ENCODE data around the gene ACBD7.
A peak's percentile ranks its signal among the peaks of the same experiment; 100 is the strongest.

The ACBD7 gene

GRCh38 chr10:15038416-15038815, 50.2 kb downstream of the ACBD7 start:
- TF ChIP-seq CTCF (IDR thresholded peaks at IDR 0.05; ENCODE audit: low read depth, low read length), result no peak
- DNase-seq (ENCODE audit: low read depth, low spot score), result no peak
- in situ Hi-C loops (cut with HindIII; ENCODE audit: low sequenced_read_pairs), result no loop called here

GRCh38 chr10:15037691-15038090, 50.9 kb downstream of the ACBD7 start:
- no peak for TF ChIP-seq CTCF (IDR thresholded peaks at IDR 0.05; ENCODE audit: low read depth, low read length)
- H3K4me3 ChIP-seq (ENCODE audit: low read depth, low read length), result no peak overlapping the region
- no peak for DNase-seq (ENCODE audit: low read depth, low spot score)
- in situ Hi-C loops (cut with HindIII; ENCODE audit: low sequenced_read_pairs), result no loop called here

More at GRCh38 chr10:15038416-15038815, 50.2 kb downstream of the ACBD7 start:
- H3K4me3 ChIP-seq (ENCODE audit: low read depth, low read length), result no peak overlapping the region

- DNase-seq (ENCODE audit: low read depth, low spot score), result peak; percentile 93
- TF ChIP-seq CTCF (IDR thresholded peaks at IDR 0.05; ENCODE audit: low read depth, low read length), result no peak
- no peak overlapping the region for H3K4me3 ChIP-seq (ENCODE audit: low read depth, low read length)
- in situ Hi-C loops (cut with HindIII; ENCODE audit: low sequenced_read_pairs), result no loop called here
Observed at GRCh38 chr10:15035385-15036301, 52.9 kb downstream of the ACBD7 start.

GRCh38 chr10:15027741-15028140, 60.8 kb downstream of the ACBD7 start:
- no peak for TF ChIP-seq CTCF (IDR thresholded peaks at IDR 0.05; ENCODE audit: low read depth, low read length)
- H3K4me3 ChIP-seq (ENCODE audit: low read depth, low read length), result no peak overlapping the region
- in situ Hi-C loops (cut with HindIII; ENCODE audit: low sequenced_read_pairs), result no loop called here
- no peak for DNase-seq (ENCODE audit: low read depth, low spot score)
